ENCODE results near the gene PIK3R2.

DNA sequence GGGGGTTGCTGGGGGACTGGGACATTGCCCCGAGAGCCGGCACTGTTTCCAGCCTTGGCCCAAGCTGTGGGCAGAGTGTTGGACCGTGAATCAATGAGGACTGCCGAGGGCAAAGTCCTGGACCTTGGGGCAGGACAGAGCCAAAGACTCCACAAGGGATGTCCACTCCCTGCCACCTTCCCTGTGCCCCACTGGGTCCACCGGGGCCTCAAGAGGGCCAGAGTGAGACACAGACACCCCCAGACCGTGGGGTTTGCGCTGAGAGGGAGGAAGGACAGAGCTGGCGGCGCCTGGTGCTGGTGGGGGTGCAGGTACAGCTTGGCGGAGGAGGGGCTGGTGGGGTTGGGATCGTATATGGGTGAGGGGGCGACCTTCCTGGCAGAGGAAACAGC, 43.6 kb upstream of the PIK3R2 start:
- TF ChIP-seq, protein P1, sequence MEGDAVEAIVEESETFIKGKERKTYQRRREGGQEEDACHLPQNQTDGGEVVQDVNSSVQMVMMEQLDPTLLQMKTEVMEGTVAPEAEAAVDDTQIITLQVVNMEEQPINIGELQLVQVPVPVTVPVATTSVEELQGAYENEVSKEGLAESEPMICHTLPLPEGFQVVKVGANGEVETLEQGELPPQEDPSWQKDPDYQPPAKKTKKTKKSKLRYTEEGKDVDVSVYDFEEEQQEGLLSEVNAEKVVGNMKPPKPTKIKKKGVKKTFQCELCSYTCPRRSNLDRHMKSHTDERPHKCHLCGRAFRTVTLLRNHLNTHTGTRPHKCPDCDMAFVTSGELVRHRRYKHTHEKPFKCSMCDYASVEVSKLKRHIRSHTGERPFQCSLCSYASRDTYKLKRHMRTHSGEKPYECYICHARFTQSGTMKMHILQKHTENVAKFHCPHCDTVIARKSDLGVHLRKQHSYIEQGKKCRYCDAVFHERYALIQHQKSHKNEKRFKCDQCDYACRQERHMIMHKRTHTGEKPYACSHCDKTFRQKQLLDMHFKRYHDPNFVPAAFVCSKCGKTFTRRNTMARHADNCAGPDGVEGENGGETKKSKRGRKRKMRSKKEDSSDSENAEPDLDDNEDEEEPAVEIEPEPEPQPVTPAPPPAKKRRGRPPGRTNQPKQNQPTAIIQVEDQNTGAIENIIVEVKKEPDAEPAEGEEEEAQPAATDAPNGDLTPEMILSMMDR (IDR thresholded peaks at IDR 0.05) = no peak
- no peak for TF ChIP-seq POLR2A (IDR thresholded peaks at IDR 0.05)
